HuH-7.5 (cell line): ENCODE data around the gene SMCHD1.

Experiments
- DNase-seq: peaks from one replicate; pipeline ENCODE4 v3.0.0; 2011; ENCODE audit warnings: low spot score

Gene SMCHD1

DNA sequence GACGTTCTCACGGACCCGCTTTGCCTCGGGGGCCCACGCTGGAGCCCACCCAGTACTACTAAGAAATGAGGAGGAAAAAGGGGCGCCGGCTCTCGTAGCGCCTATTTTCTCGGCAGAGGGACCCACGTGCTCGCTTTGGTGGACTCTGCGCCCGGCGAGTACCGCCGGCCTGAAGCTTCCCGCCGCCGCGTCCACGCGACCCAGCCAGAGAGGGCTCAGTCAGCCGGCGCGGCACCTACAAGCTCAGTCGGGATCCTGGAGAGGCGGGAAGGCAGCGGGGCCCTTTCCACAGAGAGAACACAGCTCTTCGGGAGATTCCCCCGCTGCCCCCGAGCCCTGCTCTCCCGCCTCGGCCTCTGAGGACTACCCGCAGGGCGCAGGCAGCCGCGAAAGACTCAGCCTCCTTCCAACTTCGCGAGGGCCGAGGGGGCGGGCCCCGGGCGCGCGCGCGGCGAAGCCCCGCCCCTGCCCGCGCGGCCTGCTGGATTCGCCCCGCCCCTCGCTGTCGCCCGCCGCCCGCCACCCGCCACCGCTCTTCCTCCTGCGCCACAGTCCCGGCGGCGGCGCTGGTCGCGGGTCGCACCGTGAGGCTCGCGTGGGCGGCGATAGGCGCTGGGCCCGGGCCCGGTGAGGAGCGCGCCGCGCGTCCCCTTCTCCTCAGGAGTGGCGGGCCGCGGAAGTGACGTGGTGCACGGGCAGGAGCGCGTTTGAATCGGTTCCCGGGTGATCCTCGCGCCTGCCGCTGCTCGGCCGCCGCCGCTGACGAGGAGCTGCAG, at the start of gene SMCHD1:
TSS of gene SMCHD1 (plus strand) at position 549 of the 776 bp plus-strand sequence. CDS start 350 bp downstream, outside the sequence.
- DNase-seq: peak; percentile 73

DNA sequence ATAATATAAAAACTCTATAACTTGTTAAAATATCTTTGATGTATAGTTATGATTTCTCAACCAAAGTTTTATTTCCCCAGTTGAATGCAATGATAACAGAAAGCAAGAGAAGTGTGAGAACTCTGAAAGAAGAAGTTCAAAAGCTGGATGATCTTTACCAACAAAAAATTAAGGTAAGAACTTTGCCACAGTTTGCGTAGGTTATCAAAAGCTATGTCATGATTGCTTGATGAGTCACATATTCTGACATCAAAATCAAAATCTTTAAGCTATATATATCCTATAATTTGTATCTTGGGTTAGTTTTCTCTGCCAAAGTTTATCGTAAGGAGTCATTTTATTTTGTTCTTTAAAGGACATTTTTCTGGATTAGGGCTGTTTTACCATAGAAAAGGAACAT, 49.2 kb upstream of the SMCHD1 start:
- no peak for DNase-seq

DNA sequence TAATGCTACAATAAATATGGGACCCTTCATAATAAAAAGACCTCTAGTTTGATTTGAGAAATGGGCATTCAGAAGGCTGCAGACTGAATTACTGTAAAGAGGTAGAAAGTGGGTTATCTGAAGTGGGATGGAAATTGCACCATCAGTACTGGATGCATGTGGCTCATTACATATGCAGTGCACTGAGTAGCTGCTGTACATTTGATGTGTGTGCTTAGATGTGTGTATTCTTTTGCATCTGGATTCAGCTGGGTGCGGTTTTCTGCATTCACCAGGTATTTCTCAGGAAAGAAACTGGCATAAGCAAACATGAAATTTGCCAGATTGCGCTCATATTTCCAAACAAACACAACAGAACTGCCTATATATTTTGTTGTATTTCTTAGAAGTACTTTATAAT, 45.9 kb upstream of the SMCHD1 start:
- no peak for DNase-seq

DNA sequence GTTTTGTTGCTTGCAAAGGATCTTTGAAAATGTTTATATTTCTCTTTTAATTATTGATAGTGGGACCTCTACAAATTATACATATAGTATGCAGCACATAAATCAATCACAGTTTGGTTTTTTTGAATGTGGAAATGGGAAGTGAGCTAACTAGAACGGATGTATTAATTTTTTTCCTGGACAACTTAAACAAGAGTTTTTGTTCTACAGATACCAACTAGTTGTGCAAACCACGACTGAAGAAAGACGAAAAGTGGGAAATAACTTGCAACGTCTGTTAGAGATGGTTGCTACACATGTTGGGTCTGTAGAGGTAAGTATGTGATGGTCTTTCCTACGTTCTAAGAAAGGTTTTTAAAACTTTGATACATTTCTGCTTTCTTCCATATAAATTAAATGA, 45.0 kb upstream of the SMCHD1 start:
- DNase-seq: no peak

DNA sequence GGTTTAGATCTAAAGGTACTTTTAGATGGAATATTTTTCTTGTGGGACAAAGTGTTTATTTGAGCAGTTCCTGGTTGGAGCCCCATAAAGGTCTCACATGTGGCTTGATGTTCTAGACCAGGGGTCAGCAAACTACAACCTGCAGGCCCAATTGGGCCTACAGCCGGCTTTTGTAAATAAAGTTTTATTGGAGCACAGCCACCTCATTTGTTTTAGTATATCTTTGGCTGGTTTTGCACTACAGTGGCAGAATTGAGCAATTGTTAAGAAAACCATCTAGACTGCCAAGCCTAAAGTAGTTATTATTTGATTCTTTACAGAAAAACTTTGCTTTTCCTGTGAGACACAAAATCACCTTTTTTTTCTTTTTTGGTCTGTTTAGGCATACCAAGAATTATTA, 42.5 kb upstream of the SMCHD1 start:
- no peak for DNase-seq

DNA sequence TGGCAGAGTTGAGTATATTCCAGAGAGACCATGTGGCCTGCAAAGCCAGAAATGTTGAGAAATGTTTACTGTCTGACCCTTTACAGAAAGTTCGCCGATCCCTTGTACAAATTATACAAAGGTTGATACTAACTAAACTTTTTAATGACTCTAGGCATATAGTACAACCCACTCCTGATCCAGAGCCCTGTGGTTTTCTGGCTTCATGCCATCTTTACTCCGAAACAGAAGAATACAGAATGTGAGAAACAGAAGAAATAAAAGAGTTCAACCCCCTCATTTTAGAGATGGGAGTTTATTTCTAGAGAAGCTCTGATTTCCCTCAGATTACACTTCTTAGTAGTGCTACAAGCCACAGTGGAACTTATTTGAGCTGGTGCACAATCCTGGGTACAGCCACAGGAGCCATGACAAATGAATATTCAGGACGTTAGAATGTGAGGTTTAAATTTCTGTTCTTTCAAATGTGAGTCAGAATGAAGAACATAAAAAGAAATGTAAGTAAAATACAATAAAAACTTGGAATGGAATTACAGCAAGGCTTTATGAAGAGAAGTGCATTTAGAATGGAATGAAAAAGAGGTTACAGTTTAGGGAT, 38.0 kb upstream of the SMCHD1 start:
- no peak for DNase-seq

DNA sequence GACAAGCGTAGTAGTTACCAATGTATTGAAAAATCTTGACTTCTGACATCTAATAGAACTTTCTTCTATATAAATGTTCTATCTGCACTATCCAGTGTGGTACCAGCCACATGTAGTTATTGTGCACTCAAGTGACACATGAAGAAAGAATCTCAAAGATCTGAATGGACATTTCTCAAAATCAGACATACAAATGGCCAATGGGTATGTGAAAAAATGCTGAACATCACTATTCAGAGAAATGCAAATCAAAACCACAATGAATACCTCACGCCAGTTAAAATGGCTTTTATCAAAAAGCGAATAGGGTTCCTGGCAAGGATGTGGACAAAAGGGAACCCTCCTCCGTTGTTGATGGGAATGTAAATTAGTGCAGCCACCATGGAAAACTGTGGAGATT, 37.5 kb upstream of the SMCHD1 start:
- no peak for DNase-seq

DNA sequence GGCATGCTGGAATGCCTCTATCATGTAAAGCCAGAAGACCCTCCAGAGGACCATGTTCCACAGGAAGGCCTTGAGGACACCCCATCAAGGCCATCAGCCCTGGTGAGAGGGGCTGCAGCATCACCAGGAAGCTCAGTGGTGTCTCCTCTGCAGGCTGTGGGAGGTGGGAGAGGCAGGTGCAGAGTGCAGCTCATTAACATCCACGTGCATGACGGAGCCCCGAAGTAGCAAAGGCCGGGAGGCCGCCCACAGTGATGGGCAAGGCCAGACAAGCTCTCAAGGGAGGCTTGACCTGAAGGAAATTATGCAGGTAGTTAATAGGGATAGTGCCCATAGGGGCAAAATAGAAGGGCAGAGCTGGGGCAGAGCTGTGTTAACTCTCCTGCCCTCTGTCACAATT, 30.3 kb upstream of the SMCHD1 start:
- DNase-seq: no peak

DNA sequence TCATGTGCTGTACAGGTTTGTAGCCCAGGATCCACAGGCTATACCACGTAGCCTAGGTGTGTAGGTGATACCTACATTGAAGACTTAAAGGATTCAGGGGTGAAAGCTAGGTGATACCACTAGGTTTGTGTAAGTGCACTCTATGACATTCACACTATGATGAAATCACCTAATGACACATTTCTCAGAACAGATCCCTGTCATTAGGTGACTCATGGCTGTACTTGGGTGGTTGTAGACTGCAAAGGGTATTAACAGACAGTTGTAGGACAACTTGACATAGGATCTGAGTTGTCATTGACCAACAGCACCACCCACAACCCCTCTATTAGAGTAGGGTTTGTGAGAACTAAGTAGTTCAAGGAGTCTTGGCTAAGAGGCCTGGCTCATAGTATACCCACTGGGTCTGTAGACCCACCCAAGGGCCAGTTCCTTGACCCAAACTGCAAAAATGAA, 27.7 kb upstream of the SMCHD1 start:
- no peak for DNase-seq

DNA sequence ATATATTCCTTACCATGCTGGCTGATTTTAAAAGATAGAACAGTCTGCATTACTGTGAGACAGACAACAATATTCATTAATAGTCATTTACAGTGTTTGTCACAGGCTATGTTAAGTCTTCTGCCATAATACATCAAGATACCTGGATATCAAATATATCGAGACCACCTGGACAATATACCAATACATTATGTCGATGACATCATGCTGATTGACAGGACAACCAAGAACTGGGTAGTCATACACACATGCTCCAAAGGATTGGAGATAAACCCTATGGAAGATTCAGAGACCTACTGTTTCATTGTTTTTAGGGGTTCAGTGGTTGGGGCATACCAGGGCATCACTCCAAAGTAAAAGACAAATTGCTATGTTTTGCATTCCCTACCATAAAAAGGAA, 26.5 kb upstream of the SMCHD1 start:
- no peak for DNase-seq

DNA sequence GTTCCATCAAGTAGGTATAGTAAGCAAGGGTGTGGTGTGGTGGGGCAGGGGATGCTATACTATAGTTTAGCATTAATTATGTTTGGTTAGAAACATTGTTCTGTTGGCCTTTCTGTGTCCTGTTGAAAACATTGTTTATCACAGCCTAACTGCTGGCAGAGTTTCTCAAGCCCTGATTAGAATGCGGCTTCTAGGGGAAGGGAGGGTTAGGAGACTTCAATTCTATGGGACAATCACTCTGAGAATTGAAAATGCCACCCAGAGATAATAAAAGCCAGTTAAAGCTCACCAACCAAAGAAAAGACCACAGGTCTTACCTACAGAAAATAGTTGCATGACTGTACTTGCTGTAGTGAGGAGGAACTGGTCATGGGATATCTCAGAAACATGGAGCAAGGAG, 19.9 kb upstream of the SMCHD1 start:
- DNase-seq: no peak

DNA sequence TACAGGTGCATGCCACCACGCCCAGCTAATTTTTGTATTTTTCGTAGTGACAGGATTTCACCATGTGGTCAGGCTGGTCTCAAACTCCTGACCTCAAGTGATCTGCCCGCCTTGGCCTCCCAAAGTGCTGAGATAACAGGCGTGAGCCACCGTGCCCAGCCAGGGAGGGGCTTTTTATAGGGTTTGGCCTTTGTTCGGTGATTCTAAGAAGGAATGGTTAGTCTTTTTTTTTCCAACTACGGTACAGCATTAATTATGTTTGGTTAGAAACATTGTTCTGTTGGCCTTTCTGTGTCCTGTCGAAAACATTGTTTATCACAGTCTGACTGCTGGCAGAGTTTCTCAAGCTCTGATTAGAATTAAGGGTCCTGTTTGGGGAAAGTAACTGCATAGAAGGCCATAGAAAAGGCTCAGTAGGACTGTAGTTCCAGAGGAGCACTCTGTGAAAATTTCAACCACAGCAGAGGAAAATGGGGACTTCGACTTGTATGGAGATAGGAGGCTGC, 19.3 kb upstream of the SMCHD1 start:
- DNase-seq: no peak

DNA sequence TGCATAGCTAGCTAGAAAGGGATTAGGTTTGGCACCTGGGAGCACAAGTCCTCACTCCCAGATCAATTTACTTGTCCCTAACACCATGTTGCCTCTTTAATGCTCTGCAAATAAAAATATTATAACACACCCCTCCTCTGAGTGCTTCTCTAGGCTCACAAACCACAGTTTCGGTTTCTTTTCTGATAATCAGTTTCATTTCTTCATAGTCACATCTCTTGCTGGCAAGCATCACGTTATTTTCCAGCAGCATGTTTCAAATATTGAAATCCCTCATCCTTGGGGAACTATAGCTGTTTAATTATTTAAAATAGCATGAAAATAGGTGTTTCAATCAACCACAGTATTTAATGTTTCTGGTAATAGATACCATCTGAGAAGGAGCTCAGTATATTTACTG, 13.9 kb upstream of the SMCHD1 start:
- no peak for DNase-seq

DNA sequence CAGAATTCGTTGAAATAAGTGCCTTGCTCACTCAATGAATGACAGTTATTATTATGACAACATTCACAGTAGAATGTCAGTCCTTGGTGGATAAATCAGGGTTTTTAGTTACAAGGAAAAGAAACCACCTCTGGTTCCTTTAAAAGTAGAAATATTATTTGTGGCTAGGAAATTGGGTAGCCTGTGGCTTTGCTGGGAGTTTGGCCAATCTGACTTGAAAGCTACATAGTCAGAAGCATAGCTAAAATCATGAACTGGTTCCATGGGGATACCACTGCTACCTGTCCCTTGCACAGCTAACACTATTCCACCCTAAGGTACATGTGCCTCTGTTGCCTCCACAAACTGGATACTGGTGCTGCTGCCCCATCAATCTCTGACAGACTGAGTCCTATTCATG, 12.8 kb upstream of the SMCHD1 start:
- no peak for DNase-seq

DNA sequence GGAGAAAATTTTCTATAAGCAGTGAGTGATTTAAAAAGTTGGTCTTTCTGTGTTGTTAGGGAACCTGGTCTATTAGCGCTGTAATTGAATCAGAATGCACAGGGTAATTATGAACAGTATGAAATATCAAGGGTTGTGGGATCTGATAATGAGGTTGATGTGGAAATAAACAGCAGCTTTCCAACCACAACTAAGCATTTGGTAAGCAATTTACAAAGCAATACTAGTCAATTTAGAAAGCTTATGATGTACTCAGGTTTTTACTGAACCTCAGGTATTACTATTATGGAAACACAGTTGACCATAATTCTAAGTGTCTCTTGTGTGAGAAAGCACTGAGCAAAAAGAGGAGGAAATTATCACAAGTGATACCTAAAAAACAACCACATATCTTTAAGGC, 11.0 kb upstream of the SMCHD1 start:
- no peak for DNase-seq

DNA sequence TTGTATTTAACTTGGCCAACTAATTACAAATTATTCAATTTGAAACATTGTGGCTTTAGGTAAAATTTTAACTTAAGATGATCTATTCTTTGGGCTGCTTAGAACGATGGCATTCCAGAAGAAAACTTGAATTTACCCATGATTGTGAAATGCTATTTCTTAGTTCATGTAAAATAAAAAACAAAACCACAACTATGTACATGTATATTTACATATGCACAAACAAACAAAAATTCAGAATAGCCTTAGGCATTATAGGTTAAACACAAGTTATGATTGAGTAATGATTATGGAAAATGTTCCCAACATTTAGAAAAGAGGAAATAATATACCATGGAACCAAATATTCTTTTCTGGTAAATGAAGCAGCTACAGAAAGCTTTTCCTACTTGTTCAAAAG, 3.5 kb upstream of the SMCHD1 start:
- DNase-seq: no peak

DNA sequence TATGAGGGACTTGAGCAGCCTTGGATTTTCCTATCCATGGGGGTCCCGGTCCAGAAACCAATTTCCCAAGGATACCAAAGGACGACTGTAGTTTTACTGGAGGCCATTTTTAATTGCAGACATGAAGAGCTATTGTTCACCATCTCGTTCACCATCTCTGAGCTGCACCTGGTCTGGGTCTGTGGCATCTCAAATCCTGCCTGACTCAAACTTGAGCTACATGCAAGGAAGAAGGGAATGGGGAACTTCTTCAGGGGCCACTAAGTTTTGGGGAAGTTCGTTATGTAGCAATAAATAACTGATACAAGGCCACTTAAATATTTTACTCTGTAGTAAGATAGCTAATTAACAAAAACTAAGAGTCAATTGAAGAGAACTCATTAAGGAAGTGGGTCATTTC, 2.1 kb upstream of the SMCHD1 start:
- DNase-seq: no peak

DNA sequence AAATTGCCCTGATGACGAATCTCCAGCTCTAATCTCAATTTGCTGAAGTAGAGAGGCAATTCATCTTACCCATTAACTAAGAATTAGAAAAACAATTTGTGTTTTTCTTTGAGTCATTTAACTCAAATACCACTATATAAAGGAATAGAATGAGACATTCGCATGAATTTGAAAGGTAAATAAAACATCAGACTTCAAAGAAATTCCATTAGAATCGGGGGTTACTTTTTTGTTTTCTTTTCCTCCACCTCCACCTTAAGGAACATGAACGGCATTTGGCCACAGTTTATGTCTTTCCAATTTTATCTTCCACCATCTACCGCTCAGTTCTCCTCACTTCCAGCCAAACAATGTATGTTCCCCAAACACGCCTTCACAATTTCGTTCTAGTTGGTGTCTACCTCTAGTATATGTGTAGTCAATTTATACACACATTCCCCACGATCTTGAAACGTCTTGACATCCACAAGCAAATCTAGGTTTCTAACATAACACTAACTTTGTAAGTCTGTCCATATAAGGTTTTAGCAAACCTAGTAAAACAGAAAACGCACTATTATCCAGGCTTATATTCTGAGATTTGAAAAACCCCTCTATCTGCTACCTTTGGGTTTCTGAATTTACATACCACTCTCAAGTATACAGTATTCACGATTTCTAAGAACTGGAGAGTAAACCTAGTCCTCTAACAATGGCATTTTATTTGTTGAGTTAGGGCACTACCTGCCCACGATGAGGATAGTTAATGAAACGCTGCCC, 1.2 kb upstream of the SMCHD1 start:
- no peak for DNase-seq

DNA sequence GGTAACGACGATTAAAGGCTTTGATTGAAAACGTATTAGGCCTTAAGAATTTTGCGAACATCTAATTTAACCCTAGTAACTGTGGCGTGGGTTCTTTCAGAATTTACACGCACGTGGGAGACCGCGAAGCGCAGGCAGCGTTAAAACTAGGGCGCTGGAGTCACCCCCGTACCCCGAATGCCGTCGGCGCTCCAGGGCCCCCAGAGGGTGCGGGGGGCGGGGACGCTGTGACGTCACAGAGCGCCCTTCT, 673 bp upstream of the SMCHD1 start:
- peak; percentile 62 for DNase-seq

DNA sequence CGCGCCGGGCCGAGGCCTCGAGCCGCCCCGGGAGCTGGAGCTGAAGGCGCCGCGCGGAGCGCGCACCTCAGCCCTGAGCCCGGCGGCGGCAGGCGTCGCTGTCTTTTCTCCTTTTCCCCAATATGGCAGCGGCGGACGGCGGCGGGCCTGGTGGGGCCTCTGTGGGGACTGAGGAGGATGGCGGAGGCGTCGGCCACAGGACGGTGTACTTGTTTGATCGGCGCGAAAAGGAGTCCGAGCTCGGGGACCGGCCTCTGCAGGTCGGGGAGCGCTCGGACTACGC, 369 bp downstream of the SMCHD1 start:
- no peak for DNase-seq

DNA sequence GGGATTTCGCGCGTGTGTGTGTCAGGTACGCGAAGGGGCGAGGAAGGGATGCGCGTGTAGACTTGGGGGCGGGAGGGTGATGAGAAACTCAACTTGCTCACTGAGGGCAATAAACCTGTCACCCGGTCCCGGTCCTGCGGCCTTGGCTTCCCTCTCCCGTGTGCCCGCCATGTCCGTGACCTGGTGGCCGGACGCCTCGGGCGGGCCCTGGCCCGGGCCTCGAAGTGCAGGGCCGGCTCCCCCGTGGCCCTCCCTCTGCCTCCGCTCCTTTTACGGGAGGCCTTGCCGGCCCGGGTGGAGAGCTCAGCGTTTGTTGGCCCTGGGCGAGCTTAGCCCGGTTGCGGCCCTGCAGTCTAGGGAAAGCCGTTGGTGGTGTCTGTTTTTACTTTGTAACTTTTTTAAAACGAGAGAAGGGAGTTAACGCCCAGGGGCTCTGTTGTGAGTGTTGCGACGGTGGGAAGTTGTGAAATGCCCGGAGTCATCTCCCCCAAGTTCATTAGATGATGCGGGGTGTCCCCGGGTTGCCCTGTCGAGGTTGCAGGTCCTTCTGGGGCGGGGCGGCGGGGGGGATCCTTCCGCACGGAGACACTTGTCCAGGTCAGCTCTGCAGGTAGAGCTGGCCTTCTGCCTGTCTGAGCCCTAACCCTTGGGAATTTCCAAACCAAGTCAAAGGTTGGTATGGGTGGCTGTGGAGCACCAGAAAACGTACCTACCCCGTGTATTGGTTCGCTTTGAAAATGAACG, 883 bp downstream of the SMCHD1 start:
- peak; percentile 48 for DNase-seq

DNA sequence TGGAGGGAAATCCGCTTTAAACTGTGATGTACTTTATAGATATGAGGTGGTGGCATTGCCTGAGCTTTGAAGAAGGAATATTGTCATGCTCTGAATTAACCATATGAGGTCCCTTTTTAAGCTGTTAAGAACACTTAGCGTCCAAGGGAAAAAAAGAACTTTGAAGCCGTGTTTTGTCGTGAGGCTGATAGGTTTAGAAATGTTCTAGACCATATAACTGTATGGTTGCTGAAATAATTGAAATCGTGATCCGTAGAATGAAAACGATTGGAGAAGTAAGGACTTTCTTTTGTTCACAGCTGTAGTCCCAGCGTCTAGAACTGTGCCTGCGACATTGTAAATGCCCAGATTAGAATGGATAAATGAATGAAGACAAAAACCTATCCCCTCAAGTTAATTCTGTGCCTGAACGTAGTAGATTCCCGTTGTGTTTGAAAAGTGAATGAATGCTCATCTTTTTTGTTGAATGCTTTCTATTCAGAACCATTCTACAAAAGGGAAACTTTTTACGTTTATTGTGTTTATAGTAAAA, 1.5 kb downstream of the SMCHD1 start:
- DNase-seq: no peak
